ENCODE measurements around the gene PBX4.

GRCh38 chr19:19539698-19540063 lies 78.8 kb downstream of the PBX4 start:
- no peak for TF ChIP-seq POLR2AphosphoS5 (IDR thresholded peaks at IDR 0.05; ENCODE audit: low read depth, low read length)
- TF ChIP-seq POLR2A (IDR thresholded peaks at IDR 0.05; ENCODE audit: low read depth, low read length): no peak
- TF ChIP-seq TAF1 (IDR thresholded peaks at IDR 0.05; ENCODE audit: borderline replicate concordance, low read depth, low read length): no peak
